ENCODE data around the gene MED7.

The MED7 gene

DNA sequence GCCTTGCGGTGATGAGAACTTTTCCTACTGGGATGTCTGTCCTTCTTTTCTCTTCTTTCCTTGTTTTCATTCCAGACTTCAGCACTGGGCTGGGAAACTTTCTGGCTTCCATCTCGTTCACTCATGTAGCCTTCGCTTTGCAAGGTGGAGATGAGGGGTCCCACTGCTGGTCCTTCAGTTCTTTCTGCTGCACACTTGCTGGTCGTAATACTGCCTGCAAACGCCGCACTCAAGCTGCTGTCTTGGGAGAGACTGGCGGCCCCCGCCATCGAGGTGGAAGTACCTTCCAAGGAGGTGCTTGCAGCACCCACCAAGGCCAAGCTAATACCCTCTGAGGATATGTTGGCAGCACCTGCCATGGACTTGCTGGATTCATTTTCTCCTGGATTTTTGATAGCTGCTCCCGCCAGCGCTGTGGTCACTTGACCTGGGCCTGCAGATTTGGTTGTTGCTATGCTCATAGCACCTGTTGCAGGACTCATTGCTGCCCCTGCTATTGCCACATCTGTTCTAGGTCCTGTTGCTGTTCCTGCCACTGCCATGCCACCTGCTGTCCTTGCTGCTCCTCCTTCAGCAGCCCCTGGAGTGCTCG lies 20.4 kb upstream of the MED7 start:
- no peak for DNase-seq (ENCODE audit: low read depth in 2 of 2)

DNA sequence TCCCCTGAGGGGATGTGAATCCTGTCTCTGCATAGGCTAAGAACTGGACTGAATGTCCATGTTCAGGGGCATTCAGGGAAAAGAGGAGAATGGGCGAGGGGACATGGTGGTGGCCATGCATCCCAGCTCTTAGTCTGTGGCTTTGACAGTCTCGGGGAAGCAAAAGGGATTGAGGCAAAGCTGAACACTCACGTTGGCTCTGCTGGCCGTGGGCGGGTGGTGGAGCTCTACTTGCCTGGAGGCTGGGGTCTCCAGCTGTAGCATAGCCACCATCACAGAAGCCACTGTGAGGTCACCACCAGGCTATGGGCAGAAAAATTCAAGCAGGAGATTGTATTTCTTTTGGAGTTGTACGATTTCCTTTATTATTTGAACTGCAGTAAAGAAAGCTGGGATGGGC lies 19.3 kb upstream of the MED7 start:
- no peak for DNase-seq (ENCODE audit: low read depth in 2 of 2)

- no peak for DNase-seq (ENCODE audit: low read depth in 2 of 2)
Observed at GRCh38 chr5:157160001-157160400, 17.3 kb upstream of the MED7 start.

DNA sequence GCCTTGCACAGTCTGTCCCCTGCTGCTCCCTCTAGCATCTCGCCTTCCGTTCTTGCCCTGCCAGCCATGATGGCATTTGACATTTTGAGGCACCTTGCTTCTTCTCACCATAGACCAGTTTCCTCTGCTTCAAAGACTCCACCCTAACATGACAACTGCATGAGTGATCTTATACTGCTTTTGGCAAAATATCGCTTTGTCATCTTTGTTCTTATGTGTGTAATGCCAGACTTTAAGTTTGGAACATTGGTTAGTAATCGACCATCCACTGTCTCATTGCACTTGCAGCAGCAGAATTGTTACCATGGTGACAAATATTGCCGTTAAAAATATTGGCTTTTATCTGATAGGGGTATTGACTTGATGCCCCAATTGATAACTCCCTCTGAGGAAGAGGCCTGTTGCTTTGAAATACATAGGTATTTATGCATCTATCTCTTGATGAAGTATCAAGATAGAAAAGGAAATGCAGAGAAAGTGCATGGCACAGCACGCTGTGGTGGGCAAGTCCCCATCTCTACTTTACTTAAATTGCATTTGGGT lies 16.6 kb upstream of the MED7 start:
- DNase-seq (ENCODE audit: low read depth in 2 of 2) = no peak

- no peak for DNase-seq (ENCODE audit: low read depth in 2 of 2)
Observed at GRCh38 chr5:157157293-157157891, 14.7 kb upstream of the MED7 start.

DNA sequence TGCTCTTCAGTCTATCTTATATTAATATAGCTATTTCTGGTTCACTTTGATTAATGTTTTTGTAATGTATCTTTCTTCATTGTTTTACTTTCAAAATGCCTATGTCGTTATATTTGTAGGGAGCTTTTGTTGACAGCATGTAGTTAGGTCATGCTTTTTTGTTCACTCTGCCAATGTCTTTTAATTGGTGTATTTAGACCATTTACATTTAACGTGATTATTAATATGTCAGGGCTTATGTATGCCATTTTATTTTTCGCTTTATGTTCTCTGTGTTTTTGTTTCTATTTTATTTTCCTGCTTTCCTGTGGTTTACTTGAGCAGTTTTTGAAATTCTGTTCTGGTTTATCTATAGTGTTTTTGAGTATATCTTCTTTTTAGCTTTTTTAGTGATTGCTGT lies 12.6 kb upstream of the MED7 start:
- no peak for DNase-seq (ENCODE audit: low read depth in 2 of 2)

- DNase-seq (ENCODE audit: low read depth in 2 of 2) = no peak
Observed at GRCh38 chr5:157150995-157151394, 8.3 kb upstream of the MED7 start.

GRCh38 chr5:157148734-157149615 lies 6.3 kb upstream of the MED7 start:
- peak; percentile 44 to 77 for DNase-seq (ENCODE audit: low read depth in 2 of 2)

DNA sequence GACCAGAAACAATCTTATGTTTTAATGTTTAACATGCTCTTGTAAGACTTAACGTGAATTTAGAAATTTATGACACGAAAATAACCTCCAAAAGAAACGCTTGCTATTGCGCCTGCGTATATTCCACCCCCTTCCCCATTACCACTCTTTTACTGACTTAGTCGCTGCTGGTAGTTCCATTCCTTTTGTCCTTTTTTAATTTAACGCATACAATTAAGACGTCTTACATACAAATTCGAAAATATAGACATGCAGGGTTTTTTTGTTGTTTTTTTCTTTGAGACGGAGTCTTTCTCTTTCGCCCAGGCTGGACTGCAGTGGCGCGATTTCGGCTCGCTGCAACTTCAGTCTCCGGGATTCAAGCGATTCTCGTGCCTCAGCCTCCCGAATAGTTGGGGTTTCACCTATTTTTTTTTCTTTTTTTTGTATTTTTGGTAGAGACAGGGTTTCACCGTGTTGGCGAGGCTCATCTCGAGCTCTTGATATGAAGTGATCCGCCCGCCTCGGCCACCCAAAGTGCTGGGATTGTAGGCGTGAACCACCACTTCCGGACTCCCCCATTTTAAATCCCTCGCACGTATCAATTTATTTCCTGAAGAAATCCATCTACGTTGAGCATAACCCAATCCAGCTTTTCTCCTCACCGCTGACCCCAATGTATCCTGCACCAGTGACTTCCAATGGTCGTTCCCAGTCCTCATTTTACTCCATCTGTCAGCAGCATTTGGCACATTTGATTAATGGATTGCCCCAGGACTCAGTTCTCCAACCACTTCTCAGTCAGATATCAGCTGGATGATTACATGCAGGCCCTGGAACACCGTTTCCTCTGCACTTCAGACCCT lies 684 bp upstream of the MED7 start:
- DNase-seq (ENCODE audit: low read depth in 2 of 2) = no peak

- DNase-seq (ENCODE audit: low read depth in 2 of 2) = no peak
Observed at GRCh38 chr5:157137691-157138090, 5.0 kb downstream of the MED7 start.

DNA sequence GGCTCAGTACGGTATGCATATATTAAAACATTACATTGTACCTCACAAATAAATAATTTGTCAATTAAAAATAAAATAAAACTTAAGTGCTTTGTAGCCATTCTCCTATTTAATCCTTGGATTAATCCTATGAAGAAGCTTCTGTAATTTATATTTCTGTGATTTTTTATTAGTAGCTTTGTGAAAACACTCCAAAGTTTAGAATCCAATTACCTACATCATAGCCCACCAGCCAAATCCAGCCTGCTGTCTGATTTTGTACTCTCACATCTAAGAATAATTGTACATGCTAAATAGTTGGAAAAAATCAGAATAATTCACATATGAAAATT lies 10.4 kb downstream of the MED7 start:
- no peak for DNase-seq (ENCODE audit: low read depth in 2 of 2)

GRCh38 chr5:157130925-157131324 lies 11.7 kb downstream of the MED7 start:
- DNase-seq (ENCODE audit: low read depth in 2 of 2) = no peak

GRCh38 chr5:157121709-157122108 lies 21.0 kb downstream of the MED7 start:
- DNase-seq (ENCODE audit: low read depth in 2 of 2) = no peak

DNA sequence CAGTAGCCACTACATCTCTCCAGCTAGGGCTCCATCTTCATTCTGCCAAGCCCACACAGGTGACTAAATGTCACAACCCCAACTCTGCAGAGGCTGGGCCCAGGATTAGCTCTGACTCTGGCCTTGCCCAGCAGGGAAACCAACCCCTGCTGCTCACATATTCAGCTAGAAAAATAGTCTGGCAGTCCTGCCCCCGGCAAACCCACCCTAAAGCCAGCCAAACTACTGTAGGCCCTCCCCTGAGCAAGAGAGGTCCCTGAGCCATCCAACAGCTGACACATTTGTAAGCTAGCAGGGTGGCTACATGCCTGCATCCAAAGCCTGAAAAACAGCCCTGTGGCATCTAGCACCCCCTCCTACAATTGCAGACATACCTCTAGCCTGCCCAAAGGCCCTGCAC lies 22.6 kb downstream of the MED7 start:
- DNase-seq (ENCODE audit: low read depth in 2 of 2) = no peak

GRCh38 chr5:157116483-157116954 lies 26.1 kb downstream of the MED7 start:
- DNase-seq (ENCODE audit: low read depth in 2 of 2) = no peak

DNA sequence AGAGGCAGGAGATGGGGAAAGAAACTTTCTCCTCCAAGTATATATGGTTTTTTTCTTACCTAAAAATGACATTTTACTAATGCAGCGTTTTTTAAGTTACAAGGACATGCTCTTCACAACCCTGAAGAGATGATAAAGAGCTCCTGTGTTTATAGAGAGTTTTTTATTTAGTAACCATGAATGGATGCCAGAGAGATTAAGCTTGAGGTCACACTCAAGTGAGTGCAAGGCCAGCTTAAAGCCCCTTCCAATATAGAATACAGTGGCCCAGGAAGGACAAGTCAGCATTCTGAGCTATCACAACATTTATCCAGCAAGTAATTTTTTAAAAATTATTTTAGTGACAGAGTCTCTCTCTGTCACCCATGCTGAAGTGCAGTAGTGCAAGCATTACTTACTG lies 27.2 kb downstream of the MED7 start:
- no peak for DNase-seq (ENCODE audit: low read depth in 2 of 2)

DNA sequence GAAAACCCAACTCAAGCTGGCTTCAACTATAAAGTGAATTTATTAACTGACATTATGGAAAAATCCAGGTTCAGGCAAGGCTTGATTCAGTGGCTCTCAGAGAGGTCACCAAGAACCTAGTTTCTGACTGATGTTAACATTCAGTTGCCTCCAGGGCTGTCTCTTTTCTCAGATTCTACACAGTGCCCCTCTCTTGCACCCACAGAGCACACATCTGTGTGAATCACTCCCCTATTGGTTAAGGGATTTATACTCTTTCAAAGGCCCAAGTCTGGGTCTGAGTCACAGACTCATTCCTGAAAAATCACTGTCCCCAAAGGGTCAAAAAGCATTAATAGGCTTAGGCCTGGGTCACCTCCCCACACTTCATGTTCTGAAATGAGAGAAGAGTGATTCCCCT lies 27.7 kb downstream of the MED7 start:
- no peak for DNase-seq (ENCODE audit: low read depth in 2 of 2)

- no peak for DNase-seq (ENCODE audit: low read depth in 2 of 2)
Observed at GRCh38 chr5:157113002-157113401, 29.7 kb downstream of the MED7 start.

GRCh38 chr5:157109744-157110143 lies 32.9 kb downstream of the MED7 start:
- no peak for DNase-seq (ENCODE audit: low read depth in 2 of 2)

GRCh38 chr5:157108976-157109375 lies 33.7 kb downstream of the MED7 start, which contains the start of gene HAVCR2:
HAVCR2 (minus strand) TSS chr5:157109044; CDS start chr5:157108983, 61 bp downstream.
- no peak for DNase-seq (ENCODE audit: low read depth in 2 of 2)

- no peak for DNase-seq (ENCODE audit: low read depth in 2 of 2)
Observed at GRCh38 chr5:157107508-157107907, 35.2 kb downstream of the MED7 start.

Data from stimulated activated CD8-positive, alpha-beta memory T cell treated with anti-CD3 and anti-CD28 coated beads, Interleukin-15, amount 100 ng/mL, for 4 hours (primary cell).